Measurements from ENCODE around the gene TCF3.

TCF3 gene

GRCh38 chr19:1620502-1620901 is 31.9 kb downstream of the TCF3 start:
- Histone ChIP-seq H3K9me3 (ENCODE audit: control insufficient read depth, low read length) (no peaks in the 10 kb centered on the region), H3K4me1 (ENCODE audit: control insufficient read depth, insufficient read depth, low read length, poor library complexity, severe bottlenecking) (no peaks in the 10 kb centered on the region), H3K27ac (ENCODE audit: insufficient read depth, low read length, poor library complexity, severe bottlenecking) (no peak overlapping the region), H3K36me3 (ENCODE audit: control insufficient read depth, insufficient read depth, low read length) (peaks cover 31% of the 10 kb centered on the region), H3K4me3 (ENCODE audit: insufficient read depth, low read depth, low read length, poor library complexity, severe bottlenecking) (no peak overlapping the region), H3K27me3 (replicated peaks; ENCODE audit: control insufficient read depth, insufficient read depth, low read length, poor library complexity, severe bottlenecking) (no peaks in the 10 kb centered on the region)
- no peak for DNase-seq

- peaks cover 37% of the 10 kb centered on the region for H3K36me3 ChIP-seq (ENCODE audit: control insufficient read depth, insufficient read depth, low read length)
- DNase-seq = no peak
- H3K27me3 ChIP-seq (replicated peaks; ENCODE audit: control insufficient read depth, insufficient read depth, low read length, poor library complexity, severe bottlenecking) = no peaks in the 10 kb centered on the region
- H3K27ac ChIP-seq (ENCODE audit: insufficient read depth, low read length, poor library complexity, severe bottlenecking) = no peak overlapping the region
- H3K9me3 ChIP-seq (ENCODE audit: control insufficient read depth, low read length) = no peaks in the 10 kb centered on the region
- H3K4me3 ChIP-seq (ENCODE audit: insufficient read depth, low read depth, low read length, poor library complexity, severe bottlenecking) = no peak overlapping the region
- no peaks in the 10 kb centered on the region for H3K4me1 ChIP-seq (ENCODE audit: control insufficient read depth, insufficient read depth, low read length, poor library complexity, severe bottlenecking)
These were observed 32.7 kb downstream of the TCF3 start for GRCh38 chr19:1619703-1620102.

GRCh38 chr19:1619094-1619439 is 33.3 kb downstream of the TCF3 start:
- DNase-seq = no peak
- Histone ChIP-seq H3K27me3 (replicated peaks; ENCODE audit: control insufficient read depth, insufficient read depth, low read length, poor library complexity, severe bottlenecking) (no peaks in the 10 kb centered on the region), H3K4me1 (ENCODE audit: control insufficient read depth, insufficient read depth, low read length, poor library complexity, severe bottlenecking) (no peaks in the 10 kb centered on the region)

GRCh38 chr19:1618157-1619093 is 34.0 kb downstream of the TCF3 start:
- Histone ChIP-seq H3K4me3 (ENCODE audit: insufficient read depth, low read depth, low read length, poor library complexity, severe bottlenecking) (no peak overlapping the region), H3K4me1 (ENCODE audit: control insufficient read depth, insufficient read depth, low read length, poor library complexity, severe bottlenecking) (no peaks in the 10 kb centered on the region), H3K9me3 (ENCODE audit: control insufficient read depth, low read length) (no peaks in the 10 kb centered on the region), H3K27me3 (replicated peaks; ENCODE audit: control insufficient read depth, insufficient read depth, low read length, poor library complexity, severe bottlenecking) (no peaks in the 10 kb centered on the region), H3K36me3 (ENCODE audit: control insufficient read depth, insufficient read depth, low read length) (peaks cover 46% of the 10 kb centered on the region), H3K27ac (ENCODE audit: insufficient read depth, low read length, poor library complexity, severe bottlenecking) (no peak overlapping the region)
- DNase-seq = no peak

More at GRCh38 chr19:1619094-1619439, 33.3 kb downstream of the TCF3 start:
- H3K9me3 ChIP-seq (ENCODE audit: control insufficient read depth, low read length) = no peaks in the 10 kb centered on the region
- H3K27ac ChIP-seq (ENCODE audit: insufficient read depth, low read length, poor library complexity, severe bottlenecking) = no peak overlapping the region
- H3K4me3 ChIP-seq (ENCODE audit: insufficient read depth, low read depth, low read length, poor library complexity, severe bottlenecking) = no peak overlapping the region
- H3K36me3 ChIP-seq (ENCODE audit: control insufficient read depth, insufficient read depth, low read length) = peaks cover 44% of the 10 kb centered on the region

GRCh38 chr19:1616875-1617274 is 35.5 kb downstream of the TCF3 start:
- no peaks in the 10 kb centered on the region for H3K9me3 ChIP-seq (ENCODE audit: control insufficient read depth, low read length)
- H3K4me3 ChIP-seq (ENCODE audit: insufficient read depth, low read depth, low read length, poor library complexity, severe bottlenecking) = no peak overlapping the region
- no peak for DNase-seq
- no peaks in the 10 kb centered on the region for H3K27me3 ChIP-seq (replicated peaks; ENCODE audit: control insufficient read depth, insufficient read depth, low read length, poor library complexity, severe bottlenecking)
- H3K4me1 ChIP-seq (ENCODE audit: control insufficient read depth, insufficient read depth, low read length, poor library complexity, severe bottlenecking) = no peaks in the 10 kb centered on the region
- H3K27ac ChIP-seq (ENCODE audit: insufficient read depth, low read length, poor library complexity, severe bottlenecking) = no peak overlapping the region
- peaks cover 55% of the 10 kb centered on the region for H3K36me3 ChIP-seq (ENCODE audit: control insufficient read depth, insufficient read depth, low read length)

- H3K4me1 ChIP-seq (ENCODE audit: control insufficient read depth, insufficient read depth, low read length, poor library complexity, severe bottlenecking) = no peaks in the 10 kb centered on the region
- no peaks in the 10 kb centered on the region for H3K27me3 ChIP-seq (replicated peaks; ENCODE audit: control insufficient read depth, insufficient read depth, low read length, poor library complexity, severe bottlenecking)
- no peaks in the 10 kb centered on the region for H3K9me3 ChIP-seq (ENCODE audit: control insufficient read depth, low read length)
- no peak overlapping the region for H3K4me3 ChIP-seq (ENCODE audit: insufficient read depth, low read depth, low read length, poor library complexity, severe bottlenecking)
- no peak overlapping the region for H3K27ac ChIP-seq (ENCODE audit: insufficient read depth, low read length, poor library complexity, severe bottlenecking)
- peaks cover 55% of the 10 kb centered on the region for H3K36me3 ChIP-seq (ENCODE audit: control insufficient read depth, insufficient read depth, low read length)
- DNase-seq = no peak
These were observed 36.0 kb downstream of the TCF3 start for GRCh38 chr19:1616396-1616795.

- H3K27ac ChIP-seq (ENCODE audit: insufficient read depth, low read length, poor library complexity, severe bottlenecking) = no peak overlapping the region
- no peak for DNase-seq
- peaks cover 3% of the 10 kb centered on the region for H3K4me1 ChIP-seq (ENCODE audit: control insufficient read depth, insufficient read depth, low read length, poor library complexity, severe bottlenecking)
- peaks cover 47% of the 10 kb centered on the region for H3K36me3 ChIP-seq (ENCODE audit: control insufficient read depth, insufficient read depth, low read length)
- H3K27me3 ChIP-seq (replicated peaks; ENCODE audit: control insufficient read depth, insufficient read depth, low read length, poor library complexity, severe bottlenecking) = no peaks in the 10 kb centered on the region
- no peaks in the 10 kb centered on the region for H3K9me3 ChIP-seq (ENCODE audit: control insufficient read depth, low read length)
- H3K4me3 ChIP-seq (ENCODE audit: insufficient read depth, low read depth, low read length, poor library complexity, severe bottlenecking) = no peak overlapping the region
These were observed 37.2 kb downstream of the TCF3 start for GRCh38 chr19:1615156-1615765.

- no peaks in the 10 kb centered on the region for H3K27me3 ChIP-seq (replicated peaks; ENCODE audit: control insufficient read depth, insufficient read depth, low read length, poor library complexity, severe bottlenecking)
- peaks cover 15% of the 10 kb centered on the region for H3K4me1 ChIP-seq (ENCODE audit: control insufficient read depth, insufficient read depth, low read length, poor library complexity, severe bottlenecking)
- H3K4me3 ChIP-seq (ENCODE audit: insufficient read depth, low read depth, low read length, poor library complexity, severe bottlenecking) = no peak overlapping the region
- H3K27ac ChIP-seq (ENCODE audit: insufficient read depth, low read length, poor library complexity, severe bottlenecking) = no peak overlapping the region
- peaks cover 38% of the 10 kb centered on the region for H3K36me3 ChIP-seq (ENCODE audit: control insufficient read depth, insufficient read depth, low read length)
- DNase-seq = no peak
- H3K9me3 ChIP-seq (ENCODE audit: control insufficient read depth, low read length) = no peaks in the 10 kb centered on the region
These were observed 38.4 kb downstream of the TCF3 start for GRCh38 chr19:1613808-1614570.

- Histone ChIP-seq H3K27ac (ENCODE audit: insufficient read depth, low read length, poor library complexity, severe bottlenecking) (no peak overlapping the region), H3K4me1 (ENCODE audit: control insufficient read depth, insufficient read depth, low read length, poor library complexity, severe bottlenecking) (peaks cover 23% of the 10 kb centered on the region), H3K27me3 (replicated peaks; ENCODE audit: control insufficient read depth, insufficient read depth, low read length, poor library complexity, severe bottlenecking) (no peaks in the 10 kb centered on the region), H3K9me3 (ENCODE audit: control insufficient read depth, low read length) (no peaks in the 10 kb centered on the region), H3K4me3 (ENCODE audit: insufficient read depth, low read depth, low read length, poor library complexity, severe bottlenecking) (no peak overlapping the region), H3K36me3 (ENCODE audit: control insufficient read depth, insufficient read depth, low read length) (peaks cover 33% of the 10 kb centered on the region)
- no peak for DNase-seq
These were observed 39.3 kb downstream of the TCF3 start for GRCh38 chr19:1613146-1613545.
